Measurements from ENCODE around the gene PLCB3.

DNA sequence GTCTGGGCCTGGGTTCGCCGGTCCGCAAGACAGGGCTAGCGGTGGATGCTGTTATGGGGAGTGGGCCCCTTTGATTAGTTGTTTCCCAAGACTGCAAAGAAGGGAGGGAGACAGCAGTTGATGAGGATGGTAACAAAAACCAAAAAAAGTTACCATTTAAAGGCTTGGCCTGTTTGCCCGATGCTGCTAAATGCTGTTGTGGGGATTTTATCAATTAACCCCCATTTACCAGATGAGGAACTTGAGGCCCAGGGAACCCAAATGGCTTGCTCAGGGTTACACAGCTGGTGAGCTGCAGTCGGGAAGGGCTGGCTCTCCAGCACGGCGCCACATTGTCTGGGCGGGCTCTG lies 28.7 kb upstream of the PLCB3 start:
- TF ChIP-seq, protein P1, sequence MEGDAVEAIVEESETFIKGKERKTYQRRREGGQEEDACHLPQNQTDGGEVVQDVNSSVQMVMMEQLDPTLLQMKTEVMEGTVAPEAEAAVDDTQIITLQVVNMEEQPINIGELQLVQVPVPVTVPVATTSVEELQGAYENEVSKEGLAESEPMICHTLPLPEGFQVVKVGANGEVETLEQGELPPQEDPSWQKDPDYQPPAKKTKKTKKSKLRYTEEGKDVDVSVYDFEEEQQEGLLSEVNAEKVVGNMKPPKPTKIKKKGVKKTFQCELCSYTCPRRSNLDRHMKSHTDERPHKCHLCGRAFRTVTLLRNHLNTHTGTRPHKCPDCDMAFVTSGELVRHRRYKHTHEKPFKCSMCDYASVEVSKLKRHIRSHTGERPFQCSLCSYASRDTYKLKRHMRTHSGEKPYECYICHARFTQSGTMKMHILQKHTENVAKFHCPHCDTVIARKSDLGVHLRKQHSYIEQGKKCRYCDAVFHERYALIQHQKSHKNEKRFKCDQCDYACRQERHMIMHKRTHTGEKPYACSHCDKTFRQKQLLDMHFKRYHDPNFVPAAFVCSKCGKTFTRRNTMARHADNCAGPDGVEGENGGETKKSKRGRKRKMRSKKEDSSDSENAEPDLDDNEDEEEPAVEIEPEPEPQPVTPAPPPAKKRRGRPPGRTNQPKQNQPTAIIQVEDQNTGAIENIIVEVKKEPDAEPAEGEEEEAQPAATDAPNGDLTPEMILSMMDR (IDR thresholded peaks at IDR 0.05; ENCODE audit: low read depth, low read length): no peak
- TF ChIP-seq EZH2phosphoT487 (IDR thresholded peaks at IDR 0.05; ENCODE audit: low read depth): no peak

Data from OCI-LY3 (cell line).